ENCODE measurements around the gene NEBL. TPM values are rescaled to one million over a fixed set of nuclear protein-coding genes. Genes with fewer than 3 reads are reported as not detected.

Gene NEBL
- total RNA-seq, 1 donor from 2014 or later = 77.6 TPM

DNA sequence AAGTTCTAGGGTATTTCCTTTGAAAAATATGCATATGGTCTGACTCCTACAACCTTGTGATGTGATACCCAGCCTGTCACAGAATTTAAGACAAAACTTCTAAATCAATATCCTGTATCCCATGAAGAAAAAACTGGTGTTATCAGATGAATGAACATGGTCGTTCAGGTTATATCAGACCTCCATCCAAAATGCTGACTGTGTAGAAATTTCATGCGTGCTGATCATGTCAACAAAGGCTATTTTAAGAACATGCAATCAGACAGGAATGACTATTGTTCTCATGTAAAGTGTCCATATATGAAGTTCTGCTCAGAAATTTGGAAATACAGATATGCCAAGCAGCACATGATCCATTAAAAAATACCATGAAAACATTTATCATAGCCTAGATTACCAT is 62.3 kb downstream of the NEBL start:
- H3K36me3 Mint-ChIP-seq = peaks cover 44% of the 10 kb centered on the region
- TF ChIP-seq CTCF (IDR thresholded peaks at IDR 0.05) (no peak), EZH2phosphoT487 (IDR thresholded peaks at IDR 0.05) (no peak), EZH2 (IDR thresholded peaks at IDR 0.05) (no peak)
- Histone ChIP-seq H3K4me1 (no peaks in the 10 kb centered on the region), H3F3A (ENCODE audit: low read depth) (no peaks in the 10 kb centered on the region), H3K27me3 (no peaks in the 10 kb centered on the region), H3K9me3 (ENCODE audit: low read depth) (no peaks in the 10 kb centered on the region), H3K36me3 (peaks cover 6% of the 10 kb centered on the region), H3K27ac (no peak overlapping the region), H3K4me3 (no peak overlapping the region), H3K4me2 (no peak overlapping the region), H3K9ac (no peak overlapping the region), H2AFZ (replicated peaks) (no peak overlapping the region), H4K20me1 (ENCODE audit: low read depth) (no peaks in the 10 kb centered on the region), H3K79me2 (ENCODE audit: low read depth) (no peaks in the 10 kb centered on the region)
- no peak overlapping the region for H3K4me3 Mint-ChIP-seq
- H3K9me3 Mint-ChIP-seq = peaks cover 14% of the 10 kb centered on the region
- H3K27ac Mint-ChIP-seq = no peak overlapping the region
- no peaks in the 10 kb centered on the region for H3K4me1 Mint-ChIP-seq
- no peak for DNase-seq (ENCODE audit: low spot score)
- no peaks in the 10 kb centered on the region for H3K27me3 Mint-ChIP-seq (ENCODE audit: insufficient read depth, low read depth)

GRCh38 chr10:20822825-20823224 is 74.3 kb downstream of the NEBL start:
- Mint-ChIP-seq H3K27ac (no peak overlapping the region), H3K4me1 (peaks cover 1% of the 10 kb centered on the region), H3K9me3 (no peaks in the 10 kb centered on the region), H3K4me3 (no peak overlapping the region), H3K27me3 (ENCODE audit: insufficient read depth, low read depth) (no peaks in the 10 kb centered on the region), H3K36me3 (peaks cover 16% of the 10 kb centered on the region)
- no peak for DNase-seq (ENCODE audit: low spot score)
- TF ChIP-seq EZH2 (IDR thresholded peaks at IDR 0.05) = no peak
- no peak for TF ChIP-seq CTCF (IDR thresholded peaks at IDR 0.05)
- TF ChIP-seq EZH2phosphoT487 (IDR thresholded peaks at IDR 0.05) = no peak
- Histone ChIP-seq H3K9ac (no peak overlapping the region), H3K9me3 (ENCODE audit: low read depth) (no peaks in the 10 kb centered on the region), H3F3A (ENCODE audit: low read depth) (no peaks in the 10 kb centered on the region), H4K20me1 (ENCODE audit: low read depth) (no peaks in the 10 kb centered on the region), H3K36me3 (no peaks in the 10 kb centered on the region), H3K4me1 (peaks cover 4% of the 10 kb centered on the region), H3K4me2 (no peak overlapping the region), H3K4me3 (no peak overlapping the region), H3K27ac (no peak overlapping the region), H2AFZ (replicated peaks) (no peak overlapping the region), H3K79me2 (ENCODE audit: low read depth) (no peaks in the 10 kb centered on the region), H3K27me3 (no peaks in the 10 kb centered on the region)

GRCh38 chr10:20817646-20818045 is 79.5 kb downstream of the NEBL start:
- Mint-ChIP-seq H3K4me1 (peaks cover 3% of the 10 kb centered on the region), H3K9me3 (no peaks in the 10 kb centered on the region), H3K27me3 (ENCODE audit: insufficient read depth, low read depth) (no peaks in the 10 kb centered on the region), H3K36me3 (peaks cover 17% of the 10 kb centered on the region), H3K27ac (no peak overlapping the region), H3K4me3 (no peak overlapping the region)
- no peak overlapping the region for H3K4me2 ChIP-seq
- no peak overlapping the region for H3K4me3 ChIP-seq
- H3K9me3 ChIP-seq (ENCODE audit: low read depth) = no peaks in the 10 kb centered on the region
- H3K27ac ChIP-seq = no peak overlapping the region
- H3K27me3 ChIP-seq = no peaks in the 10 kb centered on the region
- no peaks in the 10 kb centered on the region for H3K36me3 ChIP-seq
- peaks cover 5% of the 10 kb centered on the region for H3K4me1 ChIP-seq
- no peak for TF ChIP-seq CTCF (IDR thresholded peaks at IDR 0.05)
- TF ChIP-seq EZH2phosphoT487 (IDR thresholded peaks at IDR 0.05) = no peak
- no peak for TF ChIP-seq EZH2 (IDR thresholded peaks at IDR 0.05)
- no peaks in the 10 kb centered on the region for H4K20me1 ChIP-seq (ENCODE audit: low read depth)
- no peaks in the 10 kb centered on the region for H3F3A ChIP-seq (ENCODE audit: low read depth)
- no peak for DNase-seq (ENCODE audit: low spot score)
- no peak overlapping the region for H2AFZ ChIP-seq (replicated peaks)
- H3K79me2 ChIP-seq (ENCODE audit: low read depth) = no peaks in the 10 kb centered on the region
- no peak overlapping the region for H3K9ac ChIP-seq
